Renal cortex interstitium (tissue), 11 donors: Measurements from ENCODE around the gene CASZ1. TPM values are rescaled to one million over a fixed set of nuclear protein-coding genes. Genes with fewer than 3 reads are reported as not detected.

ENCODE experiments used
- DNase-seq, 11 donors: peaks; one replicate each; pipeline ENCODE4 v3.0.0-alpha.2; 2013; ENCODE audit warnings: low read depth in 9 of 11, low spot score in 4 of 11; ENCODE audit errors: extremely low read depth in 1 of 11
- polyA plus RNA-seq, 3 donors: library from polyadenylated mRNA; unstranded; fragments of 120-200 nt; gene quantifications; one replicate each; pipeline ENCODE4 v1.2.1, GENCODE V29; 2013; ENCODE audit not compliant: insufficient read length in 3 of 3

Gene CASZ1
- polyA plus RNA-seq, 3 donors, result 15.7 to 28.3 (median 18.4) TPM

GRCh38 chr1:10613340-10613739 lies 183.1 kb downstream of the CASZ1 start:
- DNase-seq, result no peak

GRCh38 chr1:10612436-10613160 lies 183.8 kb downstream of the CASZ1 start:
- DNase-seq, result no peak

DNA sequence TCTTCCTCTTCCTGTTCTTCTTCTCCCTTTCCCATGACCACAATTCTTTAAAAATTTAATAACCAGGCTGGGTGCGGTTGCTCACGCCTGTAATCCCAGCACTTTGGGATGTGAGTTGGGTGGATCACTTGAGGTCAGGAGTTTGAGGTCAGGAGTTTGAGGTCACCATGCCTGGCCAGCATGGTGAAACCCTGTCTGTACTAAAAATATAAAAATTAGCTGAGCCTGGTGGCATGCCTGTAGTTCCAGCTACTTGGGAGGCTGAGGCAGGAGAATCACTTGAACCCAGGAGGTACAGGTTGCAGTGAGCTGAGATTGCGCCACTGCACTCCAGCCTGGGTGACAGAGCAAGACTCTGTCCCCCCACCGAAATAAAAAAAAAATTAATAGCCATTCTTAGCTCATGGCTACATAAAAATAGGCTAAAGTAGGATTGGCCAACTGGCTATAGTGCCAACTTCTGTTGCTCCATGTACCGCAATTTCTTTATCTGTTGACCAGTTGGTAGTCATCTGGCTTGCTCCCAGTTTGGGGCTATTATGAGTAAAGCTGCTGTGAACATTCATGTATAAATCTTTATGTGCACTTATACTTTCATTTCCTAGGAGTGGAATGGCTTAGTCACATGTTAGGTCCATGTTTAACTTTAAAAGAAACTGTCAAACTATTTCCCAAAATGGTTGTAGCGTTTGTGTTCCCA lies 185.4 kb downstream of the CASZ1 start:
- no peak for DNase-seq

- DNase-seq, result no peak
Observed at GRCh38 chr1:10608690-10609089, 187.8 kb downstream of the CASZ1 start.

DNA sequence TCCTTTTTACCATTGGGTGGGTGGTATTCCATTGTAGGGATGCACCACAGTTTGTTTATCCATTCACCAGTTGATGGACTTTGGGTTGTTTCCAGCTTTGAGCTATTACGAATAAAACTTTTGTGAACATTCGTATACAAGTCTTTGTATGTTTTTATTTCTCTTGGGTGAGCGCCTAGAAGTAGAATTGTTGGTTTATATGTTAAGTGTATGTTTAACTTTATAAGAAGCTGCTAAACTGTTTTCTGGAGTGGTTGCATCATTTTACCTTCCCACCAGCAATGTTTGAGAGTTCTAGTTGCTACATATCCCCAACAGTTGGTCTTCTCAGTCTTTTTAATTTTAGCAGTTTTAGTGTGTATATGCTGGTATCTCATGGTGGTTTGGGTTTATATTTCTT lies 189.2 kb downstream of the CASZ1 start:
- DNase-seq, result no peak

- DNase-seq, result no peak
Observed at GRCh38 chr1:10606064-10606463, 190.4 kb downstream of the CASZ1 start.

DNA sequence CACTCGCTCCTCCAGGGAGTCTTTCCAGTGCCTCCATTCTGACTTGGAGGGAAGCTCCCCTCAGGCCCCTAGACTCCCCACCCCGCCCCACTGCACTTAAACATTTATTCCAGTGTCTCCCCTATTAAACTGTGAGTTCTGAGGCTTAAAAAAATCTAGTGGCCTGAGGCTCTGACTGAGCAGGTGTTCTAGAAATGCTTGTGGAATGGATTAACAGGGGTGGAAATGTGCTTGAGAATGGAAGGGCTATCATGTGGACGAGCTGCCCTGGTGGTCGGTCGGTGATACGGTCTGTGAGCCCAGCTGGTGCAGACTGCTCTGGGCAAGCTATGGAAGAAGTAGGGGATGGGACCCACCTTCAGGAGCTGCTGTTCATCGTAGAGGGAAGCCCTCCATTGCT lies 191.5 kb downstream of the CASZ1 start:
- DNase-seq, result no peak

- DNase-seq, result no peak
Observed at GRCh38 chr1:10602936-10603335, 193.5 kb downstream of the CASZ1 start.

- peak in 1 of 11 donors; percentile 22 for DNase-seq
Observed at GRCh38 chr1:10601342-10602070, 194.9 kb downstream of the CASZ1 start.

GRCh38 chr1:10599194-10599861 lies 197.1 kb downstream of the CASZ1 start:
- DNase-seq, result no peak

DNA sequence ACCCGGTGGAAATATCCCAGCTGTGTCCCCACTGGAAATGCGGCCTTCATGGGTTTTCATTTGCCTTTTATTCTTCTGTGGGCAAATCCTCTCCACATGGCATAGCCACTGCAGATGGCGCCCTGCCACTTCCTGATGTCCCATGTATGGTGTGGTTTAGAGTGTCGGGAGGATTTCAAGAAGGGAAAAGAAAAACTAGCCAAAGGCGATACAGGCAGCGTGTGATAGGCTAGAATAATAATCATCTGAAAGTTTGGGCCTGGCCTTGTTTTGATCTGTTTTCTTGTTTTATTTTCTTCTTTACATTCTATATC lies 198.1 kb downstream of the CASZ1 start:
- peak in 1 of 11 donors; percentile 19 for DNase-seq

DNA sequence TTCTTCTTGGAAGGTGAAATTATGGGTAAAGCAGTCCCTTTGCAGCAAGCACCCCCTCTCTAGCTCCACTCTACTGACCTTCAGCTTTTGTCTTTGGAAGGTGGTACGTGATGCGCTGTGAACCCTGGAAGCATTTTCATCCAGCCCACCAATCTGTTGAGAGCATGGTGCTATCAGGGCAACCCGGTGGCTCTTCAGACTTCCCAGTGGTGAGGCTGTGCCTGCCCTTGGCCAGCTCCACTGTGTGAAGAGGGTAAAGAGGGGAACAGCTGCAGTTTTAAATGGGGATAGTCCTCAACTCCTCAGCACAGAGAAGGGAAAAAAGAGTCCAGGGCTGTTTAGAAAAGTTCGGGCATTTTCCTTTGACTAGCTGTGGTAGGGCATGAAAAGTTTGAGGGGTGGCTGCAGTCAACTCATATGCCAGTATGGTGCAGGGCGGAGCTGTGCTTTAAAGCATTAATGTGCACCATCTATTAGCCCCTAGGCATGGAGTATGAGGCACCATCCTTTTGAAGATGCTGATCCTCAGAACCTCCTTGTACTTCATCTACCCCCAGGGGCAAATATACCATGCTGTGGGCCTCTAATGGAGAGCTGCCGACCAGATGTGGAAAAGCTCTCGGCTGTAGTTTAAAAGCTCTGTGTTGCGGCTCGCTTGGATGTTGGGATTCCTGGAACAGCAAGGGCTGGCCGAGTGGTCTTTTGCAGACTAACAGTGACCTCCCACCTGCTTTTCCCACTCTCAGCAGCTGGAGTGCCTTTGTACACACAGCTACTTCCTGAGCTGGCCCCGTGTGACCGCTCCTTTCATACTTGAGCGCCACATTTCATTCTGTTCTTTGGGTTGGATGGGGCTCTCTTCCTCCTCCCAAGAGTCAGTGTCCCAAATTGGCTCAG lies 198.7 kb downstream of the CASZ1 start:
- DNase-seq, result peak in 1 of 11 donors; percentile 8

- DNase-seq, result no peak
Observed at GRCh38 chr1:10596780-10597179, 199.7 kb downstream of the CASZ1 start.

DNA sequence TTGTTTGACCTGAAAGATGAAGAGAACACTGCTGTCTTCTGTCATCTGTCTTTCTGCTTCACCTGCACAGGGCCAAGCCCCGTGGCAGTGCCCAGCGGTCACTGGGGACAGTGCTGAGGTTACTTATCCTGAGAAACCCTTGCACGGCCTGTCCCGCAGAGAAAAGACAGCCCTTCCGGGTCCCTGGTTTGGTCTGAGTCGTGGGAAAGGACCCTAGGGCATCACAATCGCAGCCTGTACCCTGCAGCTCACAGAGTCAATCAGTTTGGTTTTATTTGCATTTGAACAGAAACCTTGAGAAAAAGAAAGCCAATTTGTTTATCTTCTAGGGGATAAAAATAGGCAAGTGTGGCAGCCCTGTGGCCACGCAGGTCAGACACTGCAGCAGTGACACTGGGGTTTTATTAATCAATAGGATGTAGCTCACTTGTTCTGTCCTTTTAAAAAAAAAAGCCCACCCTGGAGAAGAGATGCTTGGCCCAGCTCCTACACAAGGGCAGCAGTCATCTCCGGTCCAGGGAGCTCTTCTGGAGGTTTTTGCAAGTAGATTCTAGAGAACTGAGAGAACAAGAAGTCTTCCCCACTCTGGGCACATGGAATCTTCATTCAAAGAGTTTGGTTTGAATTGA lies 201.7 kb downstream of the CASZ1 start:
- no peak for DNase-seq

DNA sequence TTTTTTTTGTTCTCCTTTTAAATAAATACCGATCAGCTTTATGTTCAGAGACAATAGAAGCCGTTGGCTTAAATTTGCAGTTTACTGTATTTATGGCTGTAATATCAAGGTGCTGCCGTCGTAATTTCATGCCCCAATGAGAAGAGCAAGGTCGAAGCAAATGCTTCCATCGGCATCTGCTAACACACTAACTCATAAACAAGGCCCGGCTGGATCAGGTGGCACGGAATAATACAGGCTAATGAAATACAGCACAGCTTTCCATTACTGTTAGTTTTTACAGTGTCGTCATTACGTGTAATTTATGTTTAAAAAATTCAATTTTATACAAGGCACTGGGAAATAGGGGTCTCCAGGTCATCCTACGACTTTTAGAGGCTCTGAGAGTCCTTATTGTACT lies 202.7 kb downstream of the CASZ1 start:
- no peak for DNase-seq

DNA sequence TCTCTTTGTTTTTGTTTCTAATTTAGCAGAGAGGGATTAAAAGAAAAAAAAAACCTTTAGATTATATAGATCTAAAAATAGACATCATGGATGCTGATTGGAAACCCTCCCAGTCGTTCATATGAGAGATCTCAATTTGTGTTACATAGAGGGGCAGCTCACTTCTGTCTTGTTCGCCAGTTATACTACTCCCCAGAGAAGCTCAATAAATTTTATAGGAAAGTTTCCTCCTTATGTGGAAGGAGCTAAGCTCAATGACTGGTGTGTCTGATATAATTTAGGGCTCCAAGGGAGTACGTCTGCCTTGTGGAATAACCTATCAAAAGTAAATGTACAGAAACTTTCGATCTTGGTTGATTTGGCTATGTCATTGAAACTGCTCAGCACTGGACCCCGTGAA lies 204.1 kb downstream of the CASZ1 start:
- DNase-seq, result peak in 1 of 11 donors; percentile 22

GRCh38 chr1:10591010-10591409 lies 205.4 kb downstream of the CASZ1 start:
- DNase-seq, result no peak

DNA sequence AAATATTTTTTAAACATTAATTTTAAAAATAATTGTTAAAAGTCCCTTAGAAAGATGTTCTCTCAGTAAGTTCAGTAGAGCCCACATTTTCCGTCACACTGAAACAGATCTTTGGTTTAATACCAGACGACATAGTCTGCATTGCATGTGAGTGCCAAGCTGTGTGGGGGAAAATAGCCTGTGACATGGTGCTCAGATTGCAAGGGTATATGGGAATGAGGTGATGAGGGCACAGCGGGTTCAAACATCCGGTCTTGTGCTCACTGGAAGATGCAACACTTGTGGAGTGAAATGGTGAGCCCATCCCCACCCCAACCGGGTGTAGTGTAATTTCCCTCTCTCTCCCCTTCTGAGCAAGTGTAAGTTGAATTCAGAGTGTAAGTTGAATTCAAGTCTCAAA lies 207.4 kb downstream of the CASZ1 start:
- DNase-seq, result no peak
